HG03432 (cell line): ENCODE results near the gene KRT82.
"Not testable (repeated sequence)": the region's sequence is repeated elsewhere in the genome, so short reads cannot be mapped to it uniquely, and the experiment has no call there.

Experiments used
- ATAC-seq: cut with Tn5 transposase; IDR thresholded peaks from one replicate; pipeline ENCODE4 v1.9.1; 2021; ENCODE audit warnings: mild to moderate bottlenecking, moderate library complexity; ENCODE audit not compliant: unreplicated experiment

Gene KRT82

DNA sequence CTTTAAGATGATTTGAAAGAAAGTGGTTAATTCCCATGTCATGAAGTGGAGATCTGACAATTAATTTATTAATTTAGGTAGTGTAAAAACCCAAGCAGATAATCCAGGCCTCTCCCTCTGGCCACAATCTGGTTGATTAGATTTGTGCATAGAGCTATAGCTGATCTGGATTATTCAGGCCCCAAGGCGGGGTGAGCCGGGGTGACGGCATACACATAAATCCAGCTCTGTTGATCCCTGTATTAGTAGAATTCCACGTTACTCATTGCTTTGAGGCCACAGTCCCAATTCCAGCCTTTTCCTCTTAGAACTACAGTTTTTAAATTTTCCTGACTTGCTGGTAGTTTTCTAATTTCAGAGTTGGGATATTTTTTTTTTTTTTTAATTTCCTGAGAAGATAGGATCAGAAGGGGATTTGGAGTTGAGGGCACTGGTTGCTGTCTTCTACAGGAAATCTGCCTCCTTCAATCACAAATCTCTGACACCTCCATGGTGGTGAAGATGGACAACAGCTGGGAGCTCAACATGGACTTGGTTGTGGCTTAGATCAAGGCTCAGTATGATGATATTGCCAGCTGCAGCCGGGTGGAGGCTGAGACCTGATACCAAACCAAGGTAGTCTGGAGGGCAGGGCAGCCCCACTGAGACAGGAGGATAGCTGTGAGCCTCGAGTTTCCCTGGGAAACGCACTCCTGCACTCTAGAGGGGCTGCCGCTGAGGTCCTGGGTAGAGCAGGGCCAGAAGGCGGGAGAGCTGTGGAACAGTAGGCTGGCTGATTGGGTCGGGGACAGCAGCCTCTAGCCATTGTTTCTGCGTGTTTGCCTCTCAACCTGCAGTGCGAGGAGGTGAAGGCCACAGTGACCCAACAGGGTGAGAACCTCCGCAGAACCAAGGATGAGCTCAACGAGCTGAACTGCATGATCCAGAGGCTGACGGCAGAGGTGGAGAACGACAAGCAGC lies 58.3 kb downstream of the KRT82 start:
- ATAC-seq, result no peak

DNA sequence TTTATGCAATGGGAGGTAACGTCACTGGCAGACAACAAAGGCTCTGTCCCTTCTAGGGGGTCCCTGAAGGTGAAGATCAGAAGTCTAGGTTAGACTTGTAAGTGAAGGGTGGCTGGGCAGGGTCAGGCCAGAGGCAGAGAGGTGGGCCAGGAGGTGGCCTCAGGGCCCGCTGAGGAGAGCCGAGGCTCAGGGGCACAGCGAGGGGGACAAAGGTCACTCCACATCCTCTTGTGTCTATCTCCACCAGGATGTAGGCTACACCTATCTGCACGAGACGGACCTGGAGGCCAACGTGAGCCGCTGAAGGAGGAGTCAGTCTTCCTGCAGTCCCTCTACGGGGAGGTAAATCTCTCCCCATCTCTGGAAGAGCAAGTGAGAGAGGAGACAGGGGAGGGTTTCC lies 59.1 kb downstream of the KRT82 start:
- ATAC-seq, result no peak

DNA sequence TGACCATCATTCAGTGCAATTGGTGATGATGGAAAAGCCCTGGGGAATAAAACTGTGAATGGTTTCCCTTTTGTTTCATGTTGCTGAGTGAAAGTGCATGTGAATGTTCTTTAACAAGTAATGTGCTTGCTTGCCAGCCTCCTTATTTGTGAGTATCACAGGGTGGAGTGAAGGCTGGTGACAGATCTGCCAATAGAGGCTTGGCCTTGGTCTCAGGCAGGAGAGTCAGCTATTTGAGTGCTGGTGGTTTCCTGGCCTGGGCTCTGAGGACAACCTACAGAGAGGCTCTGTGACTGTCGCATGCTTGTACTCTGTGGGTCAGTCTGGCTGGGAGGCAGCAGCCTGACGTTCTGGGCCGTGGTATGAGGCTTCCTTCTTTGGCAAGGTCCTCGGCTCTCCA lies 59.5 kb downstream of the KRT82 start:
- peak; percentile 63 for ATAC-seq

DNA sequence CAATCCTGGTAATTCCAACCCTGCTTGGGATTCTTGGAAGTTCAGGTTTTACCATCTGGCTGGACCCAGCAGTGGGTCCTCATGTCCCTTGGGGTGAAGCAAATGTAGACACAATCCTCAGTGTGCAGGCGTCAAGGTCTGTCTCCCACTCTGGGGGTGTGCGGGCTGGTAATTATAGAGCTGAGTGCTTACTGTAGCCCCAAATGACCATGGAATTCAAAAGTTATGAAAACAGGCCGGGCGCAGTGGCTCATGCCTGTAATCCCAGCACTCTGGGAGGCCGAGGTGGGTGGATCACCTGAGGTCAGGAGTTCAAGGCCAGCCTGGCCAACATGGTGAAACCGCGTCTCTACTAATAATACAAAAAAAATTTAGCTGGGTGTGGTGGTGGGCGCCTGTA lies 61.1 kb downstream of the KRT82 start:
- not testable (repeated sequence) for ATAC-seq

DNA sequence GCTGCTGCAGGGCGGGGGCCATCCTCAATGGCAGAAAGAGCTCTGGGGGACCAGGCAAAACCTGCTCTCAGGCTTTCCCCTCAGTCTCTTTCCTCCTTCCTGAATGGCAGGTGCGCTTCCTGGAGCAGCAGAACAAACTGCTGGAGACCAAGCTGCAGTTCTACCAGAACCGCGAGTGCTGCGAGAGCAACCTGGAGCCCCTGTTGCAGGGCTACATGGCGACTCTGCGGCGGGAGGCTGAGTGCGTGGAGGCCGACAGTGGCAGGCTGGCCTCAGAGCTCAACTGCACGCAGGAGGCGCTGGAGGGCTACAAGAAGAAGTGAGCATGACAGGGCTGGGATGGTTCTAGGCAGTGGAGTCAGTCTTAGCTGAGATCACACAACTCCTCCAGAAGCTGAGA lies 62.0 kb downstream of the KRT82 start:
- no peak for ATAC-seq
